ENCODE results near the gene MROH7. TPM values are rescaled to one million over a fixed set of nuclear protein-coding genes. Genes with fewer than 3 reads are reported as not detected.

MROH7 gene
- total RNA-seq, 4 donors from 2014 or later = 0.42 to 1.3 (median 0.89) TPM

DNA sequence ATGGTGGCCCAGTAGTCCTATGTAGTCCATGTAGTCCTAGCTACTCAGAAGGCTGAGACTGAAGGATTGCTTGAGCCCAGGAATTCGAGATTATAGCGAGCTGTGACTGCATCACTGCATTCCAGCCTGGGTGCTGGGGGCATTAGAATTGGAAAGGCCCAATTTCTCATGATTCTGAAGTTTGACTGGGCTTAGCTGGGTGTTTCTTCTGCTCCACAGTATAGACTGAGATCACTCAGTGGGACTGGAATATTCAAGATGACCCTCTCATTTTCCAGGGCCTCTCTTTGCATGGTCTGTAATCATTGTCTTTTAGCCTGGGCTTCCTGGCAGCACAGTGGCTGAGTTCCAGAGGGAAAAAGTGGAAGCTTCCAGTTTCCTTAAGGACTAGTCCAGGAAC, 26.2 kb downstream of the MROH7 start:
- no peaks in the 10 kb centered on the region for H3K27me3 ChIP-seq
- intact Hi-C loops (cut with DNase I; ENCODE audit: low total_unique reads) = no loop called here
- H3K9me3 ChIP-seq = no peaks in the 10 kb centered on the region
- no peak for ATAC-seq
- H3K4me3 ChIP-seq = no peak overlapping the region
- no peaks in the 10 kb centered on the region for H3K4me1 ChIP-seq
- DNase-seq = no peak
- in situ Hi-C loops (cut with MboI; ENCODE audit: low sequenced_read_pairs in 4 of 4) = no loop called here
- H3K27ac ChIP-seq = no peak overlapping the region
- TF ChIP-seq, protein P1, sequence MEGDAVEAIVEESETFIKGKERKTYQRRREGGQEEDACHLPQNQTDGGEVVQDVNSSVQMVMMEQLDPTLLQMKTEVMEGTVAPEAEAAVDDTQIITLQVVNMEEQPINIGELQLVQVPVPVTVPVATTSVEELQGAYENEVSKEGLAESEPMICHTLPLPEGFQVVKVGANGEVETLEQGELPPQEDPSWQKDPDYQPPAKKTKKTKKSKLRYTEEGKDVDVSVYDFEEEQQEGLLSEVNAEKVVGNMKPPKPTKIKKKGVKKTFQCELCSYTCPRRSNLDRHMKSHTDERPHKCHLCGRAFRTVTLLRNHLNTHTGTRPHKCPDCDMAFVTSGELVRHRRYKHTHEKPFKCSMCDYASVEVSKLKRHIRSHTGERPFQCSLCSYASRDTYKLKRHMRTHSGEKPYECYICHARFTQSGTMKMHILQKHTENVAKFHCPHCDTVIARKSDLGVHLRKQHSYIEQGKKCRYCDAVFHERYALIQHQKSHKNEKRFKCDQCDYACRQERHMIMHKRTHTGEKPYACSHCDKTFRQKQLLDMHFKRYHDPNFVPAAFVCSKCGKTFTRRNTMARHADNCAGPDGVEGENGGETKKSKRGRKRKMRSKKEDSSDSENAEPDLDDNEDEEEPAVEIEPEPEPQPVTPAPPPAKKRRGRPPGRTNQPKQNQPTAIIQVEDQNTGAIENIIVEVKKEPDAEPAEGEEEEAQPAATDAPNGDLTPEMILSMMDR (IDR thresholded peaks at IDR 0.05 in 4 of 5, conservative IDR thresholded peaks at IDR 0.05 in 1 of 5) = no peak
- TF ChIP-seq POLR2A (IDR thresholded peaks at IDR 0.05) = no peak
- no peaks in the 10 kb centered on the region for H3K36me3 ChIP-seq

- intact Hi-C loops (cut with DNase I; ENCODE audit: low total_unique reads) (no loop called here), in situ Hi-C loops (cut with MboI; ENCODE audit: low sequenced_read_pairs in 4 of 4) (no loop called here)
- Histone ChIP-seq H3K27me3 (no peaks in the 10 kb centered on the region), H3K4me1 (no peaks in the 10 kb centered on the region), H3K4me3 (no peak overlapping the region), H3K27ac (no peak overlapping the region), H3K9me3 (no peaks in the 10 kb centered on the region), H3K36me3 (no peaks in the 10 kb centered on the region)
- TF ChIP-seq, protein P1 (IDR thresholded peaks at IDR 0.05 in 4 of 5, conservative IDR thresholded peaks at IDR 0.05 in 1 of 5) = no peak
- no peak for TF ChIP-seq POLR2A (IDR thresholded peaks at IDR 0.05)
- ATAC-seq (no peak), DNase-seq (no peak)
These were observed 27.0 kb downstream of the MROH7 start for GRCh38 chr1:54668567-54668966.

DNA sequence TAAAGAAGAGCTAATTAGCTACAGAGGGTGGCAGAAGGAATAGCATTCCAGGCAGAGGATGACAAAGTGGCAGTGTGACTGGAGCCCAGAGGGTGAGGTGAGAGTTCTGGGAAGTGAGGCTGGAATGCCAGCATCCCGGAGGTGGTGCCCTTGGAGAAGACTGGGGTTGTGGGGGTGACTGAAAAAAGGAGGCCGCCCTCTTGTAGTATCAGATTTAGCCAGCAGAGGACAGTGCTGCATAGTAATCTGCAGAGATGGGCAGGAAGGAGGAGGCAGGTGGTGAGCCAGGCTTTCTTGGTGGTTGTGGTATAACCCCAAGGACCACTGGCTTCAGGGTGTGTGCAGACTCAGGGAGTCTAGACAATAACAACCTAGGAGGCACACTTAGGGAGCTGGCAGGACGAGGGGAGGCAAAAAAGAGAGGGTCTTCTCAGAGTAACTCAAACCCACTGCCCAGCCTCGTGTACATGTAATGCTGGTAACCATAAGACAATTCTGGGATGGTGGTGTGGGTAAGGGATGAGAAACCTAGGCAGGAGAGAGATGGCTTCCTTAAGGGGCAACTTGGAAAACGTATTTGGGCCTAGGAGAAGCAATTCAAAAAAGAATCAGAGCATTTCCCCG, 30.5 kb downstream of the MROH7 start:
- Histone ChIP-seq H3K9me3 (no peaks in the 10 kb centered on the region), H3K27me3 (no peaks in the 10 kb centered on the region), H3K4me1 (no peaks in the 10 kb centered on the region), H3K27ac (no peak overlapping the region), H3K4me3 (no peak overlapping the region), H3K36me3 (no peaks in the 10 kb centered on the region)
- DNase-seq (no peak), ATAC-seq (no peak)
- in situ Hi-C loops (cut with MboI; ENCODE audit: low sequenced_read_pairs in 4 of 4) (no loop called here), intact Hi-C loops (cut with DNase I; ENCODE audit: low total_unique reads) (loop anchor here (5.0 kb wide), 1 partner anchor 140 kb away; no protein-coding TSS in a partner anchor)
- TF ChIP-seq, protein P1 (IDR thresholded peaks at IDR 0.05 in 4 of 5, conservative IDR thresholded peaks at IDR 0.05 in 1 of 5) = peak in 4 of 5 experiments; percentile 37 to 60 (median 47)
- no peak for TF ChIP-seq POLR2A (IDR thresholded peaks at IDR 0.05)

DNA sequence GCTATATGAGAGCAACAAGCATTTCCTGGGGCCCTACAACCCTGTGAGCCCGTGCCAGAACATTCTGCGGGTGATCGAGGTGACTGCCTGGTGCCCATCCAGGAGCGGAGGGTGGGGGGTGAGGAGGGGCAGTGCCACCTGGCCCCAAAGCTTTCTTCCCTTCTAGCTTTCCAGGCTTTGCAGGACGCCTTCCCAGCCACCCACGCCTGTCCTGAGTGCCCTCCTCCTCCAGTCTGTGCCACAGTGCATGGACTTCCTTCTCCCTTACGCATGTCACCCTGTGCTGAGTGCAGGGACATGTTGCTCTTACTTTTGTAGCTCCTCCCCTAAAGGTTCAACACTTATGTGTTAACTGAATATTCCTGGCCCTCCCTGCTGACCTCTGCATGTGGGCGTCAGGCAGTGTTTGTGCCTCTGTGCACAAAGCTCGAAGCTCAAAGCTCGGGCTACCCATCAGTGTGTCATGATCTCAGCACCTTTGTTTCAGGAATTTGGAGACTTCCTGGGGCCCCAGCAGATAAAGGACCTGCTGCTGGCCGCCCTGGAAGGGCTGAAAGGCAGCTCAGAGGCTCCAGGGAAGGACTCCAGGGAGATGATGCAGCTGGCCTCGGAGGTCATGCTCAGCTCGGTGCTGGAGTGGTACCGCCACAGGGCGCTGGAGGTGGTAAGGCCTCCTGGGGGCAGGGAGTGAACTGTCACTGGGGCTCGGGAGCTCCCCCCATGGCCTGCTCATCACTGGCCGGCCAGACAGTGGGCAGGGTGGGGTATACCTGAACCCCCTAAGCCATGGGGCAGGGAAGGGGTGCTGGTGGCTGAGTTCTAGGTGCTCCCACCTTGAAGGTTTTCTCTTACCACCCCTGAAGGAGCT, 37.4 kb downstream of the MROH7 start:
- H3K27me3 ChIP-seq = no peaks in the 10 kb centered on the region
- intact Hi-C loops (cut with DNase I; ENCODE audit: low total_unique reads) = no loop called here
- no peaks in the 10 kb centered on the region for H3K36me3 ChIP-seq
- ATAC-seq (no peak), DNase-seq (no peak)
- no peaks in the 10 kb centered on the region for H3K9me3 ChIP-seq
- H3K4me3 ChIP-seq = no peak overlapping the region
- H3K27ac ChIP-seq = no peak overlapping the region
- TF ChIP-seq, protein P1 (IDR thresholded peaks at IDR 0.05 in 4 of 5, conservative IDR thresholded peaks at IDR 0.05 in 1 of 5) = no peak
- TF ChIP-seq POLR2A (IDR thresholded peaks at IDR 0.05) = no peak
- in situ Hi-C loops (cut with MboI; ENCODE audit: low sequenced_read_pairs in 4 of 4) = no loop called here
- no peaks in the 10 kb centered on the region for H3K4me1 ChIP-seq

All from gastrocnemius medialis (tissue), 4 donors.